GM21576 (cell line): ENCODE results near the gene E4F1.

Source experiments
- ATAC-seq: cut with Tn5 transposase; IDR thresholded peaks from one replicate; pipeline ENCODE4 v1.9.1; 2021; ENCODE audit warnings: mild to moderate bottlenecking, moderate library complexity; ENCODE audit not compliant: unreplicated experiment

Gene E4F1

GRCh38 chr16:2205967-2206313 is 17.5 kb upstream of the E4F1 start:
- peak; percentile 3 for ATAC-seq

DNA sequence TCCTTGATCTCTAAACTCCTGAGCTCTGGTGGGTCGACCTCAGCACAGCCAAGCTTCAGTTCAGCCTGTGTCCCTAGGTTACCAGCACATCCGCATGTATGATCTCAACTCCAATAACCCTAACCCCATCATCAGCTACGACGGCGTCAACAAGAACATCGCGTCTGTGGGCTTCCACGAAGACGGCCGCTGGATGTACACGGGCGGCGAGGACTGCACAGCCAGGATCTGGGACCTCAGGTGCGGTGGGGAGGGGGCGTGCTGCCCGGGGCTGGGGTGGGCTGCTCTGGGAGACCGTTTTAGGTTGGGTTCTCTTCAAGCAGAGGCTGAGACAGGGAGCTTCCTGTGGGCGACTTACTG is 17.0 kb upstream of the E4F1 start:
- ATAC-seq, result no peak

DNA sequence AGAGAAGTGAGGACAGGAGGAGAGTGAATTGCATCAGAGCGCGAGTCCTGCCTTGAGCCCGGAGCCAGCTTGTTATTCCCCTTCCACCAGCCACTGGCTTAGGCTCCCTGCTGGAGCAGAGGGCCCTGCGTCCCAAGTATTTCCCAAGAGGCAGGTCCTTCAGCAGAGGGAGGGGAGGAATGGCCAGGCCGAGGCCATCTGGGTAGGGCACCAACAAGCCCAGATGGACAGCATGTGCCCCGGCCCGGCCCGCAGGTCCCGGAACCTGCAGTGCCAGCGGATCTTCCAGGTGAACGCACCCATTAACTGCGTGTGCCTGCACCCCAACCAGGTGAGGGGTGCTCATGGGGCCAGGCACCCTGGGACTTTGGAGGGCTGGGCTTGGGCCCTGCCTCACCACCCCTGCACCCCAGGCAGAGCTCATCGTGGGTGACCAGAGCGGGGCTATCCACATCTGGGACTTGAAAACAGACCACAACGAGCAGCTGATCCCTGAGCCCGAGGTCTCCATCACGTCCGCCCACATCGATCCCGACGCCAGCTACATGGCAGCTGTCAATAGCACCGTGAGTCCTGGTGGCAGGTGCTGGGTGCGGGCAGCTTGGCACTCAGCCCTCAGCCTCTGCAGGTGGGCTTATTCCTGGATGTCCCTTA is 16.5 kb upstream of the E4F1 start:
- no peak for ATAC-seq

DNA sequence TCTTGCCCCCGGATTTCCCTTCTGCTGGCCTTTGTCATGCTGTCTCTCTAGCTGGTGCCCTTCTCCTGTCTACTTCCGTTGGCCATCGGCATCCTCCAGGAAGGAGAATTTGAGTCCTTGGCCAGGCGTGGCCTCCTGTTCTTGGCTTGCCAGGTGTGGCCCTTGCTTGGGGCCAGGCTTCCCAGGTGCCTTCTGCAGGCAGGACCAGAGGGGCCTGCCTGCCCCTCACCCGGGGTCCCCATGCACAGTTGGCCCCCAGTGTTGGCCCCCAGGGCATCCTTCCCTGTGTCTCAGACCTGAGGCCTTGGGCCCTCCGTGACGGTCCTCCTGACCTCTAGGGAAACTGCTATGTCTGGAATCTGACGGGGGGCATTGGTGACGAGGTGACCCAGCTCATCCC is 15.5 kb upstream of the E4F1 start:
- no peak for ATAC-seq

DNA sequence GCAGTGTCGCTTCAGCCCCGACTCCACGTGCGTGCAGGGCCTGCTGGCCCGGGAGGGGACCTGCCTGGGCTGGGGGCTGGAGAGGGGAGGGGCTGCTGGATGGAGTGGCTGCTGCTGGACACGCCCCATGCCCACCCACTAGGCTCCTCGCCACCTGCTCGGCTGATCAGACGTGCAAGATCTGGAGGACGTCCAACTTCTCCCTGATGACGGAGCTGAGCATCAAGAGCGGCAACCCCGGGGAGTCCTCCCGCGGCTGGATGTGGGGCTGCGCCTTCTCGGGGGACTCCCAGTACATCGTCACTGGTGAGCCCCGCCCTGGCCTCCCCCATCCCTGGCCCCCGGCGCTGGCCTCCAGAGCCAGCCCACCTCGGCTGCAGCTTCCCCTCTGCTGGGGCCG is 15.1 kb upstream of the E4F1 start:
- ATAC-seq, result no peak

GRCh38 chr16:2208772-2209171 is 14.6 kb upstream of the E4F1 start:
- ATAC-seq, result no peak

- ATAC-seq, result no peak
Observed at GRCh38 chr16:2209258-2210008, 14.0 kb upstream of the E4F1 start.

- ATAC-seq, result no peak
Observed at GRCh38 chr16:2210009-2210332, 13.4 kb upstream of the E4F1 start.

DNA sequence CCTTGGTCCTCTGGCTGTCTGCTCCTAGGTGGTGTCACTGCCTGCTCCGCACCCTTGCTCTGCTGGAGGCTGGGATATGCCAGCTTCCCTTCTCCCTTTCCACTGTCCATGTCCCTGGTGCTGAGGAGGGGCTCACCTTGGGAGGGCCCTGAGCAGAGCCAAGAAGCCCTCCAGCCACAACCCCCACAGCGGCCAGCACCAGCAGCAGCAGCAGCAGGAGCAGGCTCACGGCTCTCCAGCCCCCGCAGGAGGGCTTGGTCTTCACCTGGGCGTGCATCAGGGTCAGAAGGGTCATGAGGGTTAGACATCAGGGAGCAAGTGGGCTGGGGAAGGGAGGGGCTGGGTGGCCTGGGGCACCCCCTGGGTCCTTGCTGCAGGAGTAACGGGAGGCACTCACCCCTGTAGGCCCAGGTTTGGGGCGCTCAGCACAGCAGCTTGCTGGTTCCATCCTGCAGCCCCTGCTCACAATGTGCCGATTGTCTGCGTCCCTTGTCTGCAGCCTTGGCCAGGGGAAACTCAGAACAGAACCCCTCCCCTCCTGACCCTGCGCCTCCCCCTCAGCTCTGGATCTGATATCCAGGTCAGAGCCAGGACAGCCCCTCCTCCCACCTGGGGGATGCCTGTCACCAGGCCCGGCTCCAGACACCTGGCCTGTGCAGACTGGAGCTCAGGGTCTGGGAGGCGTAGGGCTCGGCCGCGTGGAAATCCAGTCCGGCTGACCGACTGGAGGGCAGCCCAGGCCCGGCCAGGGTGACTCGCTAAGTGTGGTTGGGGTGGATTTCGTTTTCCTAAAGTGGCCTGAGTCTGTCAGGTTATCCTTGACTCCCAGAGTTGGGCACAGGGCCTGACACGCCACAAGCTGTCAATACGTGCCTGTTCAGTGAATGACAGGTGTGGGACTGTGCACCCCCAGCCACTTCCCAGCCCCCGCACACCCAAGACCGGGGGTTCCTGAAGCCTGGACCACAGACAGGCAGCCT is 12.7 kb upstream of the E4F1 start, which contains the start of gene BRICD5:
TSS of gene BRICD5 (minus strand) at position 478 of the 980 bp plus-strand sequence. CDS start at position 448, 30 bp downstream.
- ATAC-seq, result no peak

GRCh38 chr16:2211923-2212347 is 11.5 kb upstream of the E4F1 start:
- ATAC-seq, result no peak

DNA sequence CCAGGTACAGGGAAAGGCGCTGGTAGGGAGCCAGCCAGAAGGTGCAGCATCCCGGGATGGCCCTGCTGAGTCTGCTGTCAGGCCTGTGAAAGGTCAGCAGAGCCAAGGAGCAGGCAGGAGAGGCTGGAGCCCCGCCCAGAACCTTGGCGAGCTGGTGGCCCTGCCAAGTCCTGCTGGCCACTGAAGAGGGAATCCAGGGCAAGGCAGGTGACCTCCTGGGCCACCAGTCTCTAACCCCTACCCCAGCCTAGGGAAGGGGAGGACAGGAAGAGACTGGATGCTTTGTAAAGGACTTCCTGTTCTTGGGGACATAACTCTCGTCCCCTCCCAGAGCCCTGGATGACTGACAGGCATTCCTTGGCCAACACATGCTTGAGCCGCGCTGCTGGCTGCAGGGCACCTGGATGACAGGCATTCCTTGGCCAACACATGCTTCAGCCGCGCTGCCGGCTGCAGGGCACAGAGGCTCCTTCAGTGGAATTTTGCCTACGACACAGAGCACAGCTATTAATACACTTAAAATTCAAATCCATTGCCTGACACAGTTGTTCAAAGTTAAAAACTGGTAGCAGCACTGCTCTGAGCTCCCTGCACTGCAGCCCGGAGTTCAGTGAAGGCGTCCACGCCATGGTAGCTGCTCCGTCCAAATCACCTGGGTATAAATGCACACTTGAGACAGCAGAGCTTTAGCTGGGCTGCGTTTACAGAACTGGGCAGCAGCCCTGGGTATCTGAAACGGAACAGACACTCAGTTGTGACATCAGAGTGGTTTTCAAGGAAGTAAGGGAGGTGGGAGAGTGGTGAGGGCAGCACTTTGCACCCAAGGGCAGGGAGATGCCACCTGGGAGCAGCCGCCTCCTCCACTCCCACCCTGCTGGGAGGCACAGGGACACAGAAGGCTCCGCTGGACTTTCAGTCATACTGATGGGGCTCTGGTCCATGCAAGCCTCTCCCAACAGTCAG is 10.7 kb upstream of the E4F1 start:
- ATAC-seq, result no peak

DNA sequence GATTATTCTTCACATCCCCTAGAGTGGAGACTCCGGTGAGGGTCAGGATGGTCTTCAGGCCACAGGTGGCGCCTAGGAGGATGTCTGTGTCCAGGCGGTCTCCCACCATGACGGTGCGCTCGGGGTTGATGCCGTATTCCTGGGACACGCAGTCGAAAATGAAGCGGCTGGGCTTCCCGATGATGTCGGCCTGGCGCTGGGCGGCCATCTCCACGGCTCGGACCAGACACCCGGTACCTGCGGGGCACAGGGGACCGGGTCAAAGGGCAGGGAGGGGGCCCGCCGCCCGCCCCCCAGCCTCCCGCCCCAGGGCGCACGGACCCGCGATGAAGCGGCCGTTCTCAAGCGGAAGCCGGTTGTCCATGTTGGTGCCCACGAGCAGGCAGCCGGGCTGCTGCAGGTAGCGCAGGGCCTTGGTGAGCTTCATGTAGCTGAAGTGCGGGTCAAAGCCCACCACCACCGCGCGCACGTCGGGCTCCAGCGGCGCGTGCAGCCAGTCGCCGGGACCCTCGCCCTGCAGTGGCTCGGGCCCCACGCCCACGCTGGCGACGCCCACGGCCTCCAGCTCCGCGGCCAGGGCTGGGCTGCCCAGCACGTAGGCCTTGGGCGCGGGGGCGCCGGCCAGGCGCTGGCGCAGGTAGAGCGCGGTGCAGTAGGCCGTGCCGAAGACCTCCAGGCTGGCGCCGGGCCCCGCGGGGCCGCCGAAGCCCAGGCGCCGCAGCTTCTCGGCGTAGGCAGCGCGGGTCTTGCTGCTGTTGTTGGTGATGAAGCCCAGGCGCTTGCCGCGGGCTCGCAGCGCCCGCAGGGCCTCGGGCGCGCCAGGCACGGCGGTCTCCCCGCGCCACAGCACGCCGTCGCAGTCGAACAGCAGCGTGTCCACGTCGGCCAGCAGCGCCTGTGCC is 9.3 kb upstream of the E4F1 start:
- peak; percentile 2 for ATAC-seq

DNA sequence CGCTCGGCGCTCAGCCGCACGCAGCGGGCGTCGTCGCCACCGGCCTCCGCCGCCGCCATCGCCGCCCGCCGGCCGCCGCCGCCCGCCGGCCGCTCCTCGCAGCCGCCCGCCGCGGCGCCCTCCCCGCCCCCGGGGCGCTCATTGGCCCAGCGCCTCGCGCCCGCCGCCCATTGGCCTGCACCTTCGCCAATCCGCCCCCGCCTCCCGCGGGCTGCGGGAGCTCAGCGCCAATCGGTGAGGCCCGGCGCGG is 8.7 kb upstream of the E4F1 start, which contains the start of gene PGP:
TSS of gene PGP (minus strand) at position 122 of the 250 bp plus-strand sequence. CDS start at position 59, 63 bp downstream.
- peak; percentile 85 for ATAC-seq

DNA sequence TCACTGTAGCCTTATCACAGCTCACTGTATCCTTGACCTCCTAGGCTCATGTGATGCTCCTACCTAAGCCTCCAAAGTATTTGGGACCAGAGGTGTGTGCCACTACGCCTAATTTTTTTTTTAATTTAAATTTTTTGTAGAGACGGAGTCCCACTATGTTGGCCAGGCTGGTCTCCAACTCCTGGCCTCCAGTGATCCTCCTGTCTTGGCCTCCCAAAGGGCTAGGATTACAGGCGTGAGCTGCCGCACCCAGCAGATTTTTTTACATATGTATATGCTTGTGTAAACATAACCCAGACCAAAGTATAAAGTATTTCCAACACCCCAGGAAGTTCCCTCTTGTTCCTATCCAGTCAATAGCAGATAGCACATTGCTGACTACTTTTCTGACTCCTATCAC is 7.1 kb upstream of the E4F1 start:
- no peak for ATAC-seq

- peak; percentile 16 for ATAC-seq
Observed at GRCh38 chr16:2223942-2224486, 623 bp downstream of the E4F1 start.

- ATAC-seq, result no peak
Observed at GRCh38 chr16:2226245-2226793, 2.9 kb downstream of the E4F1 start.

DNA sequence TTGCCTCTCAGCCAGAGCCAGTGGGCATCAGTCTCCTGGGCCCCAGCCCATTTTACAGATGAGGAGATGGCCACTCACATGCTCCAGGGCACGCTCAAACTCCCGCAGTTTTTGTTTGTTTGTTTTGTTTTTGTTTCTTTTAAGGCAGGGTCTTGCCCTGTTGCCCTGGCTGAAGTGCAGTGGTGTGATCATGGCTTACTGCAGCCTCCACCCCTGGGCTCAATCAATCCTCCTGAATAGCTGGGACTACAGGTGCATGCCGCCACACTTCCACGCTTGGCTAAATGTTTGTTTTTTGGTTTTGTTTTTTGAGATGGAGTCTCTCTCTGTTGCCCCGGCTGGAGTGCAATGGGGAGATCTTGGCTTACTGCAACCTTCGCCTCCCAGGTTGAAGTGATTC is 3.5 kb downstream of the E4F1 start:
- no peak for ATAC-seq

DNA sequence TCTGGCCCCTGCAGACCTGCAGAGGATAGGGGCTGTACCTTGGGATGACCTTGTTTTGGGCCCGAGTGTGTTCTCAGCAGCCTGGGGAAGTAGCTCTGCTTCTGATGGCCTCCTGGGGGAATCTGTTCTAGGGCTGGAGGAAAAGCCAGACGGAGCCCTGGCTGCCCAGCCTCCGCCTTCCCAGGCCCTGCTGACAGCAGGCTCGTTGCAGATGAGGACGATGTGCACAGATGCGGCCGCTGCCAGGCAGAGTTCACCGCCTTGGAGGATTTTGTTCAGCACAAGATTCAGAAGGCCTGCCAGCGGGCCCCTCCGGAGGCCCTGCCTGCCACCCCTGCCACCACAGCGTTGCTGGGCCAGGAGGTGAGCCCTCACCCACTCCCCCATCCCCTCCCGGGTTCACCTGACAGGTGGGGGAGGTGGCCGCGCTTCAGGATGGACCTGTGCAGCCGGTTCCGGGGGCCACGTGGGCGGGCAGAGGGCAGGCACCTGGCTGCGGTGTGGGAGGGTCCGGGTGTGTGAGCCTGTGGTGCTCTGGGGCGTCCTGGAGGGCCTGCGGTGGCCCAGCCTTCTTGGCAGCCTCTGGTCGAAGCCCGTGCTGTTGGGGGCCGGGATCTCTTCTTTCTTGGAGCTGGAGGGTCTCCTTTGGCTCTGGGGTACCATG is 4.9 kb downstream of the E4F1 start:
- ATAC-seq, result no peak

- no peak for ATAC-seq
Observed at GRCh38 chr16:2229091-2229490, 5.7 kb downstream of the E4F1 start.
